ENCODE results near the gene MAML3.

MAML3 gene

DNA sequence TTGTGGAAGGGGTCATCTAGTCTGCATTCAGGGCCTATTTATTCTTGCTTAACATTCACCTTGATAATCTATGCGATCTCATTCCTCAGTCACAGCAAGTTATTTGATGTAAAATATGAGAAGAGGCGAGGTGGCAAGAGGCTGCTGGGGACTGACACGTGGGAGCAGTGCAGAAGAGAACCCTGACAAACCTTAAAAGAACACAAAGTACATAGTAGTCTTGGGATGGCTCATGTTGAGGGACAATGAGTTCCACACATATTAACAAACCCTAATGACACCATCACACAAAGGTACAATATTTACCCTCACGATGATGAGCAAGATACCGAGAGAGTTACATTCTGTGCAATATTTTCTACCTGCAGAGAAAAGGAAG lies 57.5 kb downstream of the MAML3 start:
- no peak overlapping the region for H3K27ac ChIP-seq (ENCODE audit: low read length)
- peaks cover 32% of the 10 kb centered on the region for H3K4me1 ChIP-seq (ENCODE audit: insufficient read depth, low read length)
- H3K36me3 ChIP-seq (ENCODE audit: insufficient read depth, low read depth, low read length): no peaks in the 10 kb centered on the region
- no peak overlapping the region for H3K9ac ChIP-seq (ENCODE audit: low read depth, low read length)
- no peaks in the 10 kb centered on the region for H3K27me3 ChIP-seq (ENCODE audit: insufficient read depth, low read length)
- no peak overlapping the region for H3K4me3 ChIP-seq (ENCODE audit: low read length)
- no peaks in the 10 kb centered on the region for H3K9me3 ChIP-seq (ENCODE audit: insufficient read depth, low read depth, low read length)

DNA sequence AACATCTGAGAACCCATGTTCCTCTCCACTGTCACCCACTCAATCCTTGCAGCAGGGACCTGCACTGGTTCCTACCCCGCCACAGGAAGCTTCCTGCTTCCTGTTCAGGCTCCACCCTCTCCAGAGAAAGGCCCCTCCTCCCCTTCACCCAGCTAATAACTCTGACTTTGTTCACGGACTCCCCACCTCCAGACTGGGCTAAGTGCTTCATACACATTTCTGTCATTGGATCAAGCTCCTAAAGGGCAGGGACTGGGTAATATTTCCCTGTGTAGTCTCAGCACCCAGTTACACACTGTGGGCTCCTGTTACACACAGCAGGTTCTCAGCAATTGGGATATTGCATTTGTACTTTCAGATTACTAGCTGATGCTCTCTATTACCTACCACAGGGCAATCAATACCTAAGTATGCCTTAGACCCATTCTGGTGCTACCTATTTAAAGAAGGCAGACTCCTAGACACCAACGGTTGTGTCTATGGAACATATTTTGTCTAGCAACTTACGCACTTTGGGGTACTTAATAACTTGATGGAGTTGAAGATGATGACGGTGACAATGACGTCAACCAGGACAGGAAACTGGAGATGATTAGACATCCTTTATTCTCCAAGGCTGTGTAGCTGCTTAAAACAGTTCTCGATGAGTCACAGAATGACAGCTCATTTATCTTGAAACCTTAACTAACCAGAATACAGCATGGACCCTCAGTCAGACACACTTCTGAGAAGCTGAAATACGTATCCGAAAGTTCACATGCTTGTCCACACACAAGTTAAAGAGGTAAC lies 58.1 kb downstream of the MAML3 start:
- H3K4me3 ChIP-seq (ENCODE audit: low read length): no peak overlapping the region
- no peak overlapping the region for H3K9ac ChIP-seq (ENCODE audit: low read depth, low read length)
- H3K27ac ChIP-seq (ENCODE audit: low read length): no peak overlapping the region
- no peaks in the 10 kb centered on the region for H3K36me3 ChIP-seq (ENCODE audit: insufficient read depth, low read depth, low read length)
- H3K27me3 ChIP-seq (ENCODE audit: insufficient read depth, low read length): no peaks in the 10 kb centered on the region
- H3K9me3 ChIP-seq (ENCODE audit: insufficient read depth, low read depth, low read length): no peaks in the 10 kb centered on the region
- peaks cover 37% of the 10 kb centered on the region for H3K4me1 ChIP-seq (ENCODE audit: insufficient read depth, low read length)

DNA sequence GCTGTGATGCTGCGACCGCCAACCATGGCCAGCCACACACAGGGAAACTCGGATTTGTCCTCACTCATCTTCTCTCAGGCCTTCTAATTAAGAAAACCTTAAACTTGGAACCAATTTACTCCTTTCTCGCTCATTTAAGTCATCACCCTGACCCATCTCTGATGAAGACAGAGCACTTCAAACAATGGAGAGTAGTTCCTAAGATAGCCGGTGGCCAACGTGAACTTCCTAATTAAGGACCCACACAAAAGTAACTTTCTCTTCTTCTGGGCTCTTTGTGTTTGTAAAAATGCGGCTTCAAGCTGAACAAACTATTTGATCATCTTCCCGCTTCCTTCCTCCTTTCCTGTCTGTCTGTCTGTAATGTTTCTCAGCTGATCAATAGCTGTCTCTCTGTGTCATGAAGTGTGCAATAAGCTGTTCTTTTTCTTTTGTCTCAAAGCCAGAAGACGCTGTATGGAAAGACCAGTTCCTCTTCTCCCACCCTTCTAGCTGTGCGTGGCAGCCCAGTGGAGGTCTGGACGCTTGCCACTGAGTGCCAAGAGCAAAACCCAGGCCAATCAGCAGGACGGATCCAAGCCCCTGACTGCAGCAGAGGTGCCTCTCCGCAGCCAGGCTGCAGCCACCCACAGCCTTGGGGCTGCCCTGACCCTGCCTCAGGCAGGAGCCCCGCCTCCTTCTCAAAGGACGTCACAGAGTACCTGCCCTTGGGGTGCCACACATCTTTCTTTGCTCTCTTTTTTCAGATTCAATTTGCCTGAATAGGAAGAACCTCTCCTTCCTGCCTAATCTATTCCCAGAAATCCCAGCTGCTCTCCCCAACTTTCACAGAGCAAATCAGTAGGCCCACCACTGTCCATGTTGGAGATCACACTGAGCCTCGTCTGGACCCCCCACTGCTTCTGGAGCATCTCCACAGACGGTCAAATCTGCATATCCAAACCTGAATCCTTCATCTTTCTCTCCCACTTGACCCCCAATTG lies 59.3 kb downstream of the MAML3 start:
- H3K27ac ChIP-seq (ENCODE audit: low read length): no peak overlapping the region
- H3K4me3 ChIP-seq (ENCODE audit: low read length): no peak overlapping the region
- H3K9ac ChIP-seq (ENCODE audit: low read depth, low read length): no peak overlapping the region
- H3K4me1 ChIP-seq (ENCODE audit: insufficient read depth, low read length): peaks cover 44% of the 10 kb centered on the region
- no peaks in the 10 kb centered on the region for H3K9me3 ChIP-seq (ENCODE audit: insufficient read depth, low read depth, low read length)
- H3K27me3 ChIP-seq (ENCODE audit: insufficient read depth, low read length): no peaks in the 10 kb centered on the region
- no peaks in the 10 kb centered on the region for H3K36me3 ChIP-seq (ENCODE audit: insufficient read depth, low read depth, low read length)

DNA sequence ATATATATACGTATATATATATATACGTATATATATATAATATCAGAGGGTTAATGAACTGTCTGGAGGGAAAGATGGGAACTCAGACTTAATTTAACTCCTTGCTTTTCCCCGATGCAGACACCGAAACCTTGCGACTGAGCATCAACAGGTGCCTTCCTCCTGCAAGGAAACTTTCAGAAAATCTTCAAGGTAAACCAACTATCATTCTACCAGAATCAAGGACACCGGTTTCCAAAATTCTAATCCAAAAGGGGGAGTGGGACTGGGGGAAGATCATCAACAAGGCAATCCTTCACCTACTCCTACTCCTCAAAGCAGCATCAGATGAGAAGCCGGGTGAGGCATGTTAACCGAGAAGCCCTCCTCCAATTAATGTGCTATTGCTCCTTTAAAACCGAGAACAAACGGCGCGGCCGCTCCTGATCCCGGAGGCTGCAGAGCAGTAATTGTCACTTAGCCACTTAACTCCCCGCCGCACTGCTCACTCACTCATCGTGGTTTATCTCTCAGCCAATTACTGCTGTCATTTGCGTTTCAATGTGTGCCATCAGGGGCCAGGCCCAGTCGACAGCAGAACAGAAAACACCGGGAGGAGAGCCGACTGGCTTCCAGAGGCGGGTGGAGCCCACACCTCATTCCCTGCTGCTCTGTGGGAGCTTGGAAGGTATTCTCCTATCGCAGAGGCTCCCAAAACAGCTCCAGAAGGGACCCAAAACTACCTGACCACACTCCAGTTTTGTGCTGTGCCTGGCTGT lies 61.7 kb downstream of the MAML3 start:
- Histone ChIP-seq H3K9me3 (ENCODE audit: insufficient read depth, low read depth, low read length) (no peaks in the 10 kb centered on the region), H3K27ac (ENCODE audit: low read length) (no peak overlapping the region), H3K4me3 (ENCODE audit: low read length) (peak overlapping the region; percentile 57; the same call in 1 of the 2 replicates), H3K9ac (ENCODE audit: low read depth, low read length) (peak overlapping the region; percentile 31; the same call in 1 of the 2 replicates), H3K36me3 (ENCODE audit: insufficient read depth, low read depth, low read length) (no peaks in the 10 kb centered on the region), H3K4me1 (ENCODE audit: insufficient read depth, low read length) (peaks cover 45% of the 10 kb centered on the region), H3K27me3 (ENCODE audit: insufficient read depth, low read length) (no peaks in the 10 kb centered on the region)

DNA sequence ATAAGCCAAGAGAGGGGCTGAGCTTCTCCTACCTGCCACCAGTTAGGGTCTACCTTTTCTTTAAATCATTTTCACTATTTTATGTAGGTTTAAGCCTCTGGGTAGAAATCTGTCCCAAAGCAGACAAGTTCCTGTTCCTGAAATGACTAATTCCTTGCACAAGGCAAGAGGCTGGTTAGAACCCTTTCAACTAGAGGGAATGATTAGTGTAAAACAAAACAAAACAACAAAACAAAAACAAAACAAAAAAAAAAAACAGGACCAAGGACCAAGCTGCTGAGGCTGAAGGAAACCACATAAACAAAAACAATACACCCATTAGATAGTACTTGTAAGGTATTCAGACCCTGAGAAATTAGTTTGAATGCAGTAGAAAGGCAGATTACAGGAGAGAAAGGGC lies 62.7 kb downstream of the MAML3 start:
- Histone ChIP-seq H3K4me1 (ENCODE audit: insufficient read depth, low read length) (peaks cover 45% of the 10 kb centered on the region), H3K27me3 (ENCODE audit: insufficient read depth, low read length) (no peaks in the 10 kb centered on the region), H3K9me3 (ENCODE audit: insufficient read depth, low read depth, low read length) (no peaks in the 10 kb centered on the region), H3K4me3 (ENCODE audit: low read length) (no peak overlapping the region), H3K27ac (ENCODE audit: low read length) (no peak overlapping the region), H3K36me3 (ENCODE audit: insufficient read depth, low read depth, low read length) (no peaks in the 10 kb centered on the region), H3K9ac (ENCODE audit: low read depth, low read length) (no peak overlapping the region; the same call in 1 of the 2 replicates)

DNA sequence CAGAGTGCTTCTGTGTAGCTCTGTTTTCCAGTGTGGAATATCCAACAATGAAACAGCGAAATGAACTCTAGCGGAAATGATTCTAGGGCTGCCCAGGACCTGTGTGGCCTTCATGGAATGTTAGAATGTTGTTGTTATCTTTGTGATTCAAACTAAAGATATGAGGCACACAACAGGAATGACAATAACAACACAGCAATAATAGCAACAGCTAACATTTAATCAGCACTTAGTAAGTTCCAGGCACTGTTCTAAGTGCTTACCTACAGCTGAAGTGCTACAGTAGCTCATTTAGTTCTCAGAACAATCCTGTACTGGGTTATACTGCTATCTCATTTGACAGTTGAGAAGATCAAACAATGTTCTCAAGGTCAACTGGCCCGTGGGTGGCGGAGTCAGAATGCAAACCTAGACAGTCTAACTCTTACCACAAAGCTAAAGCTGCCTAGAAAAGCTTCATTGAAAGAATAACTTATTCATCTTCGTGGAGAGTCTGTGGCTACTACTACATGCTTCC lies 63.7 kb downstream of the MAML3 start:
- Histone ChIP-seq H3K9me3 (ENCODE audit: insufficient read depth, low read depth, low read length) (no peaks in the 10 kb centered on the region), H3K36me3 (ENCODE audit: insufficient read depth, low read depth, low read length) (no peaks in the 10 kb centered on the region), H3K27ac (ENCODE audit: low read length) (no peak overlapping the region), H3K4me1 (ENCODE audit: insufficient read depth, low read length) (peaks cover 40% of the 10 kb centered on the region), H3K27me3 (ENCODE audit: insufficient read depth, low read length) (no peaks in the 10 kb centered on the region), H3K4me3 (ENCODE audit: low read length) (no peak overlapping the region), H3K9ac (ENCODE audit: low read depth, low read length) (no peak overlapping the region)

DNA sequence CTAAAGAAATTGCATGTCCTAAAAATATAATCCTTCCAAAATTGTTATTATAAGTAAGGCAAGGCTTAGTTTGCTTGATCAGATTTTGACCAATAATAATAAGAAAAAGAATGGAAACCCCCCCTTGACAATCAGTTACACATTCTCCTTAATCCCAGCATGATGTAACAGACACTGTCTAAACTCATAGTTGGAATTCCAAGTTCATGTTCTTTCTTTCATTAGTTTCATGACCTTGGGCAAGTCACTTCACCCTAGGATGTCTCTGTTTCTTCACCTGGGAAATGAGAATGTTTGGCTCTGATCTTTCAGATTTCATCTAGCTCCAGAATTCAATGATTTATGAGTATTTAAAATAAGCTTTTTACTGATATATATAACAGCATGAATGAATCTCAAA lies 64.8 kb downstream of the MAML3 start:
- Histone ChIP-seq H3K27me3 (ENCODE audit: insufficient read depth, low read length) (no peaks in the 10 kb centered on the region), H3K36me3 (ENCODE audit: insufficient read depth, low read depth, low read length) (no peaks in the 10 kb centered on the region), H3K9ac (ENCODE audit: low read depth, low read length) (no peak overlapping the region), H3K27ac (ENCODE audit: low read length) (no peak overlapping the region), H3K4me1 (ENCODE audit: insufficient read depth, low read length) (peaks cover 33% of the 10 kb centered on the region), H3K9me3 (ENCODE audit: insufficient read depth, low read depth, low read length) (no peaks in the 10 kb centered on the region), H3K4me3 (ENCODE audit: low read length) (no peak overlapping the region)

DNA sequence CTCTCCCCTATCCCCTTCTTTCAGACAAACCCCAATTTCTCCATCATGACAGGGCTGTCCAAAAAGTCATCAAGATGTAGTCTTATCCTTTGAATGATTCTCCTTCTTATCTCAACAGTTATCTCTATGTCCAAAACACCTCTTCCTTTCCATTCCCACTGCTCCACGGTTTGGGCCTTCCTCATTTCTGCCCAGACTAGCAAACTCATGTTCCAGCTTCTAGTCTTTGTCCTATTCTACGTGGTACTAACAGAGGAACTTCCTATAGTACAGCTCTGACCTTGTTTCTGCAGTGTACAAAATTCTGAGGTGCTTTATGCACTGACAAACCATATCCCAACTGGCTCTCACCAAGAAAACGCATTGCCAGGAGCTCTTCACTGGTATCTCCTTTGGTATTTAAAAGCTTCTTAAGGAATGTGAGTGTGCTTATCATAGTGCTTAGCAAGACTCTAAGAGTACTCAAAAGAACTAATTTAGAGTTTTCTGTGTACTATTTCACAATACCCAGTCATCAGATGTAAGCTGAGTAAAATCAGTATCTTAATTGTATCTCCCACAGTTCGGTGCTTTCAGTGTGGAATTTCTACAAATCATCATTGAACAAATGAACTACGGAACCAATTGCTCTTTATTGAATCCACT lies 65.5 kb downstream of the MAML3 start:
- Histone ChIP-seq H3K4me1 (ENCODE audit: insufficient read depth, low read length) (peaks cover 27% of the 10 kb centered on the region), H3K27me3 (ENCODE audit: insufficient read depth, low read length) (no peaks in the 10 kb centered on the region), H3K36me3 (ENCODE audit: insufficient read depth, low read depth, low read length) (no peaks in the 10 kb centered on the region), H3K4me3 (ENCODE audit: low read length) (no peak overlapping the region), H3K9ac (ENCODE audit: low read depth, low read length) (no peak overlapping the region), H3K9me3 (ENCODE audit: insufficient read depth, low read depth, low read length) (no peaks in the 10 kb centered on the region), H3K27ac (ENCODE audit: low read length) (no peak overlapping the region)

DNA sequence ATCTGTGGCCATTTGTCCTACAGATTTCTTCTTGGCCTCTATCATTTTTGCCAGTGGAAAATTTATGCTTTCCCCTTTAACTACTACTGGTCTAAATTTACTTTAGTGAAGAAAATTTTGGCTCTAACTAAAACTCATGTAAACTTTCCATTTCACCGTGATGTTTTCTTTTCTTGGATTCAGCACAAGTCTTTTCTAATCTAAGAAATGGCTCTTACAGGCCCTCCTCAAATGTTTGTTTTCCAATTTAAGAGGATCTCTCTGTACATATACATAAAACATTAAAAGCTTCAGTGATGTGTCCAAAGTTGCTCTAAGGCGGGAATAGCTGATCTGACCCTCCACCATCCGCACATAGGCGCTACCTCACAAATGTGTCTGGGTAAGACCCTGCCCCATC lies 68.1 kb downstream of the MAML3 start:
- H3K9ac ChIP-seq (ENCODE audit: low read depth, low read length): no peak overlapping the region
- H3K9me3 ChIP-seq (ENCODE audit: insufficient read depth, low read depth, low read length): no peaks in the 10 kb centered on the region
- no peak overlapping the region for H3K27ac ChIP-seq (ENCODE audit: low read length)
- H3K36me3 ChIP-seq (ENCODE audit: insufficient read depth, low read depth, low read length): no peaks in the 10 kb centered on the region
- H3K4me1 ChIP-seq (ENCODE audit: insufficient read depth, low read length): peaks cover 23% of the 10 kb centered on the region
- H3K4me3 ChIP-seq (ENCODE audit: low read length): no peak overlapping the region
- H3K27me3 ChIP-seq (ENCODE audit: insufficient read depth, low read length): no peaks in the 10 kb centered on the region

DNA sequence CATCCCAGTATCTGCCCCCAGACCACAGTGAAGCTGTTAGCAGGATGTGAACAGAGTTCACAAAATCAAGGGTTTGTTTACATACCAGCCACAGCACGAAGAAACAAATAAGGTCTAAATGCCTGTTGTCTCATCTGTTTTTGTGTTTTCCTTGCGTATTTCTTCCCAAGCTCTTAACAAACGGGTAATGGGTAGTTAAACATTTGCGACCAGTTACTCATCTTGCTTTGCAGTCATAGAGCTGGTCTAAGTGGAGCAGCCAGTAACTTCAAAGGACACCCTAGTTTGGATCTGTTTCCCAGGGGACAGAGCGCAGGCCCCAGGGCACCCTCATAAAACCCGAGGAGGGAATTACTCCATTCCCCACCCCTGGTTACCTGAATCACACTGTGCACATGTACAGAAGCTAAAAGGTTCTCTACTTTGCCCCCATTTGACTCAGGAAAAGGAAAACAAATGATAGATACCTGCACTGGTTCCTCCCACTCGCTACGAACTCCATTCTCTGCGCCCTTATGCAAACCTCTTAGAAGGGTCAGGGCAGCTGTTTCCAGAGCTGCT lies 68.8 kb downstream of the MAML3 start:
- no peaks in the 10 kb centered on the region for H3K9me3 ChIP-seq (ENCODE audit: insufficient read depth, low read depth, low read length)
- no peak overlapping the region for H3K9ac ChIP-seq (ENCODE audit: low read depth, low read length)
- no peaks in the 10 kb centered on the region for H3K27me3 ChIP-seq (ENCODE audit: insufficient read depth, low read length)
- H3K4me1 ChIP-seq (ENCODE audit: insufficient read depth, low read length): peaks cover 21% of the 10 kb centered on the region
- H3K36me3 ChIP-seq (ENCODE audit: insufficient read depth, low read depth, low read length): no peaks in the 10 kb centered on the region
- no peak overlapping the region for H3K27ac ChIP-seq (ENCODE audit: low read length)
- no peak overlapping the region for H3K4me3 ChIP-seq (ENCODE audit: low read length)

DNA sequence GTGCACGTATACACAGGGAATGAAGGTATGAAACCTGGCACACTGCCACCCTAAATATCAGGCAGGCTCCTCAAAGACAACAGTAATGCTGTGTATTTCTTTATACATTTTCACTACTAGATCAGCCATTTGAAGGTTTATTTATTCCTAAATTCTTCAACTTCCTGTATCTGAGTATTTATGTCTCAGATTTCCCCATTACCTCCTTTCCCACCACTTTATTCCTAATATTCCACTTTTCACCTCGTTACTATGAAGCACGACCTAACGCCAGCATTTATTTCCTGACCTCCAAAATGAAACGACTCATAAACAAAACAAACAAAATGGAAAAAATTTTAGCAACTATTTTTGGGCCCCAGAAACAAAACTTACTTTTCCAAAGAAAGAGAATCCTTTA lies 69.6 kb downstream of the MAML3 start:
- H3K27me3 ChIP-seq (ENCODE audit: insufficient read depth, low read length): no peaks in the 10 kb centered on the region
- H3K9me3 ChIP-seq (ENCODE audit: insufficient read depth, low read depth, low read length): no peaks in the 10 kb centered on the region
- H3K27ac ChIP-seq (ENCODE audit: low read length): no peak overlapping the region
- H3K4me1 ChIP-seq (ENCODE audit: insufficient read depth, low read length): peaks cover 23% of the 10 kb centered on the region
- H3K9ac ChIP-seq (ENCODE audit: low read depth, low read length): no peak overlapping the region
- no peaks in the 10 kb centered on the region for H3K36me3 ChIP-seq (ENCODE audit: insufficient read depth, low read depth, low read length)
- H3K4me3 ChIP-seq (ENCODE audit: low read length): no peak overlapping the region

Measured in iPS-20b (cell line).